Stimulated activated CD4-positive, alpha-beta T cell treated with anti-CD3 and anti-CD28 coated beads, Interleukin-15, amount 100 ng/mL, for 24 hours (primary cell): ENCODE data around the gene FCRLA.

Source experiments
- DNase-seq: peaks from one replicate; pipeline ENCODE4 v3.0.0-alpha.2; 2020

Gene FCRLA

GRCh38 chr1:161735837-161736236 lies 28.8 kb downstream of the FCRLA start:
- no peak for DNase-seq

DNA sequence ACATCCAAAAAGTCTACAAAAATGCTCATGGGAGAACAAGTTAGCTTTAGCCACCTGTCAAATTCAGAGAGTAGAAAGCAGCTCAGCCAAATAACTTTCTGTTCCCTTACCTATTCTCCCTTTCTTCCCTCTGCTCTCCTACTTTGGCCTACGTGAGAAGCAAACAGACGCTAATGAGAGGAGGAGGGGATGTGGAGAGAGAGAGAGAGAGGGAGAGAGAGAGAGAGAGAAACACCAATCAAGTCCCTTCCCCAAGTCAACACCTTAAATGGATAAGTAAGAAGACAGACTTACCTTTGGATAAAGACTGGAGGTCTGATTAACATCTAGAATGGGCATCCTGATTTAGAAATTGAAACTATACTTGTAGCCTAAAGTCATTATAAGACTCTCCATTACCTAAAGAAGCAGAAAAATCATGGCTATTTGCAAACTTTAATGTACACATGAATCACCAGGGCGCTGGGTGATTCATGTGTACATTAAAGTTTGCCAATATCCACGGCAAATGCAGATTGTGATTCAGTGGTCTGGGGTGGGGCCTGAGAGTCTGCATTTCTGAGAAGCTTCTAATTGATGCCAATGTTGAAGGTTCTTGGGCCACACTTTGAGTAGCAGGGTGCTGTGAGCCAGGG lies 29.4 kb downstream of the FCRLA start:
- DNase-seq, result peak; percentile 52

- no peak for DNase-seq
These were observed 30.6 kb downstream of the FCRLA start for GRCh38 chr1:161737625-161738024.

GRCh38 chr1:161738627-161739287 lies 31.7 kb downstream of the FCRLA start:
- peak; percentile 49 for DNase-seq

DNA sequence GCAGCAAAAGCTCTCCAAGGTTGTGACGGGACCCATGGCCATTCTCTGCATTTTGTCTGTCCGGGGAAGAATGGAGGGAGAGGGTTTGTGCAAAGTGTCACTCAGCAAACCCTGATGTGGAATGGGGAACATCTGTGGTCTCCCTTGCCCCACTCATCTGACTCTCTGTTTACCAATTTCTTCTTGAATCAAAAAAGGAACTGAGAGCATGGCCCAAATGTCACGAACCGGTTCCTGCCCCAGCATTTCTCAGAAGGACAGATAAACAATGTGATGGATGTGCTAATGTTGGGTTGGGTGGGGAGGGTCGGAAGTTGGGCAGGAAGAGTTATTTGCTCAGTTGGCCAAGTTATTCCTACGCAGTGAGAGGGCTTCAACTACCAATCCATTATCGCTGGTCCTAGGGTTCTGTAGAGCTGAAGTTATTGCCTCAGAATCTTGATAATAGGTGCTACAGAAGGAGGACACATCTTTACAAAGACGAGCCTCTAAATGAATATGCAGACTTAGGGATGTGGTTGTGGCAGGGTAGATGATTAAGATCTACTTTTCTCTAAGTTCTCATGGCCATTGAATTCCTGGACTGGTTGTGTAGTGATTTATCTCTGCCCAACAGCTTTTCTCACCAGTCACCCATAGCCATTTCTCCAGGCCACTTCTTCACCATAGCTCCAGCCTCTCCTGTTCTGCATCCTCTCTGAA lies 33.0 kb downstream of the FCRLA start:
- DNase-seq, result no peak

GRCh38 chr1:161740921-161741320 lies 33.9 kb downstream of the FCRLA start:
- no peak for DNase-seq

- no peak for DNase-seq
These were observed 36.2 kb downstream of the FCRLA start for GRCh38 chr1:161743231-161743630.

DNA sequence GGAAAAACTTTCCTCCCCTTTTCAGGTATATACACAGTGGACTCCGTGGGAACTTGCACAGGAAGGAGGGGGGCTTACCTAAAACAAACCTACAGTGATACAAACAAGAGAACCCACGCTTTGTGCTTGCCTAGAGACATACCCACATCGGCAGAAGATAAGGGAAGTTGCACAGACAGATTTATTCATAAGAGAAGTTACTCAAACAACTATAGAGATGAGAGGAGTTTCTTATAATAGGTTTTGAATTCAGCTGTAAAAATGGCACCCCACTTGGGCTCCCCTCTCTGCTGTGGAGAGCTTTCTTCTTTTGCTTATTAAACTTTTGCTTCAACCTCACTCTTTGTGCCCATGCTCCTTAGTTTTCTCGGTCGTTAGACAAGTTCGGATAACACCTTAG lies 40.8 kb downstream of the FCRLA start:
- DNase-seq, result no peak

GRCh38 chr1:161749509-161750407 lies 42.7 kb downstream of the FCRLA start, which contains the start of gene DUSP12:
TSS of gene DUSP12 (plus strand) at chr1:161749786. CDS start at chr1:161749802, 16 bp downstream.
- peak; percentile 92 for DNase-seq

- peak; percentile 58 for DNase-seq
These were observed 56.6 kb downstream of the FCRLA start for GRCh38 chr1:161763522-161764098.
